GM21825 (cell line): ENCODE data around the gene YWHAG.
"Not testable (repeated sequence)": the region's sequence is repeated elsewhere in the genome, so short reads cannot be mapped to it uniquely, and the experiment has no call there.

ENCODE experiments used
- ATAC-seq: cut with Tn5 transposase; IDR thresholded peaks from one replicate; pipeline ENCODE4 v1.9.1; 2021; ENCODE audit warnings: mild to moderate bottlenecking, moderate library complexity; ENCODE audit not compliant: unreplicated experiment

YWHAG gene

GRCh38 chr7:76380623-76380966 lies 21.8 kb upstream of the YWHAG start:
- no peak for ATAC-seq

- ATAC-seq, result no peak
These were observed 18.6 kb upstream of the YWHAG start for GRCh38 chr7:76377186-76377918.

- ATAC-seq, result no peak
These were observed 16.5 kb upstream of the YWHAG start for GRCh38 chr7:76375251-76375650.

DNA sequence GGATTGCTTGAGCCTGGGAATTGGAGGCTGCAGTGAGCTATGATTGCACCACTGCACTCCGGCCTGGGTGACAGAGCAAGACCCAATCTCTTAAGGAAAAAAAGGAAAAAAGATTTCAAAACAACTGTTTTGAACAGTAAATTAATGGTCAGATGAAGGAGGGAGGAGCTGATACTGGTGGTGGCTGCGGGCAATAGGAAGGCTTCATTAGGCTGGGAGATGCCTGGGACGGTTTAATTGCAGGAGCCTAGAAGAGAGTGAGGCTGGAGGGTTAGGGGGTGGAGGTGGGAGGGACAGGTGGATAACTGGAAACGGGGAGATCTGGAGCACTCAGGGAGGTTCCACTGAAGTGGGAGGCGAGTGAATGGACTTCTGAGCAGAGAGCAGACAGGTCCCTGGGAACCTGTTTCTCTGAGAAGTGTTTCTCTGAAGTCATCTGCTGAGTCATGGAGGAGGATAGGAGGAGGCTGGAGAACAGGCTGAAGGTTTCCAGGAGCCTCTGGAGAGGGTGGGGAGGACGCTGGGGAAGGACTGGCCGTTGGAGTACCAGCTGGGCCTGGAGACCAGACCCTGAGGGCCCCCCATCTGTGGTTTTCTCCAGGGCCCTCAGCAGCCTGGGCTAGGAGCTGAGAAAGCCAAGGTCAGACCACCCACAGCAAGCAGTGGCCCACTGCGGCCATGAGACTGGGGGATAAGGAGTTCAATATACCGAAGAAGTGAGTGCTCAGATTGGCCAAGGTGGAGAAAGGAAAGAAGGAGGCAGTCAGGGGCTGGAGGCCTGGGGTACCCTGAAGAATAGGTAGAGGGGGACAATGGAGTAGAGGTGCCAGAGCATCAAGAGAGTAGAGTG lies 14.4 kb upstream of the YWHAG start:
- no peak for ATAC-seq

- no peak for ATAC-seq
These were observed 12.6 kb upstream of the YWHAG start for GRCh38 chr7:76371396-76371795.

- ATAC-seq, result no peak
These were observed 10.2 kb upstream of the YWHAG start for GRCh38 chr7:76369018-76369417.

DNA sequence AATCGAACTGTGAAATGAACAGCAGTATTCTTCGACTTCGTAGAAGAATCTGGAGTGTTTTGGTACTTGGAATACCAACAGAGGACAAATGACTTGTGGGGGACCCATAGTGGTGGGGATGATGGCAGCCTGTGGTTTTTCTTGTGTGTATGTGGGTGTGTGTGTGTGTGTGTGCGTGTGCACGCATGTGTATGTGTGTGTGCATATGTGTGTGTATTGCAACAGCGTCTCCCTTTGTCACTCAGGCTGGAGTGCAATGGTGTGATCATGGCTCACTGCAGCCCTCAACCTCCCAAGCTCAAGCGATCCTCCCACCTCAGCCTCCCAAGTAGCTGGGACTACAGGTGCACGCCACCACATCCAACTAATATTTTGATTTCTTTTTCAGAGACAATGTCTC lies 9.4 kb upstream of the YWHAG start:
- ATAC-seq, result no peak

DNA sequence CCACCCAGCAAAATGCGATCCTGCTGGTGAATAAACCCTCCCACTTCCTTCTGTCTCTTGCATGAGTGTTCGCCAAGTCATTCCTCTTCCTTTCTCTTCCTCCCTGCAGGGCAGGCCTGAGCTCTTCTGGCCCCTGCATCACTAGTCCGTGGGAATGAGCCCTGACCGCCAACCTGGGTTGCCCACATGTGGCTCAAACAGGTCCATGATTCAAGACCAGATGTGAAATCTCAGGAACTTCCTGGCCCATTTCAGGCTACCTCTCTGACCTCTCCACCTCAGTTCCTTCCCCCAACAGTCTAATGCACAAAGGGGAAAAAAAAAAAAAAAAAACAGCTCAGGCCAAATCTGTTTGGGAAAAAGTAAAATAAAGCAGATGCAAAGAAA lies 5.4 kb upstream of the YWHAG start:
- no peak for ATAC-seq

- ATAC-seq, result not testable (repeated sequence)
These were observed 5.0 kb upstream of the YWHAG start for GRCh38 chr7:76363754-76364153.

- no peak for ATAC-seq
These were observed 1.3 kb upstream of the YWHAG start for GRCh38 chr7:76359978-76360638.

DNA sequence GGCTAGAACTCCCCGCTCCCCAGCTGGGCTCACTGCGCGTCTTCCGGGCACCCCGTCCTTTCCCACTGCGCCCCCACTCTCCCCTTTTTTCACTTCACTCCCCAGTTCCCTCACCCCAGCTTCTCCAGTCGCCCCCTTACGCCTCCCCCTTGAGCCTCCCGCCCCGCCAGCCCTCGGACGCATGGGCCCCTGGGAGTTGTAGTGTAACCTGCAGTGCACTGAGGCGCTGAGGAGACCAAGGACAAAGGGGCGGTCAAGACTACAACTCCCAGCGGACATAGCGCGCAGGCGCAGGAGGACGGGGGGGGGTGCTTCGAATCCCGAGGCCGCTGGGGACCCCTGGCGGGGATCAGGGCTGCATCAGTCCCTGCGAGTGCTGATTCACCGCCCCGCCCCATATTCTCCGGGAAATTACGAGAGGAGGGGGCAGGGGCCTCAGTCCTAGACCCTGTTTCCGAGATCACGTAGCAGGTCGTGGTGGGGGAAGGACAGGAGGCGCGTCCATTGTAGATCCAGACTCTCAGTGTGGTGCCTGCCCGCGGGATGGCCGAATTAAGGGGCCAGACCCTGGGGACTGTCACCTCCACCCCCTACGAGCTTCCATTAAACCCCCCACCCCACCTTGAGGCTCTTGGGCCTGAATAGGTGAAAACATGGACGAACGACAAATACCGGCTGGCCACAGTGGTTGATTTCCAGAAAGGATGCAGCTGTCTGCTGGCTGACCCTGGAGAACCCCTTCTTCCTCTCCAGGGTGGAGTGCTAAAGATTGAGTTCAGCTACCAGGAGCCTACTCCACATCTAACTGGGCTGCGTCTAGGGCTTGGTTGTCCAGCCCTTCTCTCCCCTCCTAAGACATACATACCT lies 553 bp upstream of the YWHAG start:
- peak; percentile 84 for ATAC-seq

GRCh38 chr7:76358011-76358480 lies 745 bp downstream of the YWHAG start:
- ATAC-seq, result peak; percentile 26

- ATAC-seq, result no peak
These were observed 1.2 kb downstream of the YWHAG start for GRCh38 chr7:76357475-76358010.

DNA sequence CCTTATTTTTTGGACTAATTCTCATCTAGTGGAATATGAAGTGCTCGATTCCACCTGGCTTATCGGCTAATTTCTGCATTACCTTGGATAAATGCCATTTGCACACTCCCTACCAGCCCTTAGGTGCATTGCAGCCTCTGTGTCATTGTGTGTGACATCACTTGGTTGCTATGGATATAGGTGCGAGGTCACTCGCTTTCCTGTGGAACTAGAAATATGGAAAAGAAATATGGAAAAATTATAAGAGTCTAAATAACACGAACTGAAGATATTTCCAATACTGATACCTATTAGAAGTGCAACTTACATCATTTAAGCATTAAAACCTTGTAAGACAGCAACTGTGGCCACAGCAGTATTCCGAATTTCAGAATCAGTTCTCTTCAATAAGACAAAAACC lies 2.0 kb downstream of the YWHAG start:
- no peak for ATAC-seq

DNA sequence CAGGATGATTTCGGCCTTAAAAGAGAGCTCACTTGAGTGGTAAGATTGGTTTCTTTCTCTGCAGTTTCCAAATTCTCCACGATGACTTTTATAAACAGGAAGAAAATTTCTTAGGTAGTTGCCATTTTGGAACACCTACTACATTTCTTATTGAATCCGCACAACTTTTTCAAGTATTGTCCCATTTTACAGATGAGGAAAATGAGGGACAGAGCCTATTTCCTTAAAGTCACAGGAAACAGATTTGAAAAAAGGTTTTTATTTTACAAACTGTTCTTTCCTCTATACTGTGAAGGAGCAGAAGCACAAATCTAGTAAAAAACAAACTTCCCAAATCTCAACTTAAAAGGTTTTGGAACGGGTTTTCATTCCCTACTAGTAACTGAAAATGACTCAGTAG lies 2.7 kb downstream of the YWHAG start:
- ATAC-seq, result no peak

DNA sequence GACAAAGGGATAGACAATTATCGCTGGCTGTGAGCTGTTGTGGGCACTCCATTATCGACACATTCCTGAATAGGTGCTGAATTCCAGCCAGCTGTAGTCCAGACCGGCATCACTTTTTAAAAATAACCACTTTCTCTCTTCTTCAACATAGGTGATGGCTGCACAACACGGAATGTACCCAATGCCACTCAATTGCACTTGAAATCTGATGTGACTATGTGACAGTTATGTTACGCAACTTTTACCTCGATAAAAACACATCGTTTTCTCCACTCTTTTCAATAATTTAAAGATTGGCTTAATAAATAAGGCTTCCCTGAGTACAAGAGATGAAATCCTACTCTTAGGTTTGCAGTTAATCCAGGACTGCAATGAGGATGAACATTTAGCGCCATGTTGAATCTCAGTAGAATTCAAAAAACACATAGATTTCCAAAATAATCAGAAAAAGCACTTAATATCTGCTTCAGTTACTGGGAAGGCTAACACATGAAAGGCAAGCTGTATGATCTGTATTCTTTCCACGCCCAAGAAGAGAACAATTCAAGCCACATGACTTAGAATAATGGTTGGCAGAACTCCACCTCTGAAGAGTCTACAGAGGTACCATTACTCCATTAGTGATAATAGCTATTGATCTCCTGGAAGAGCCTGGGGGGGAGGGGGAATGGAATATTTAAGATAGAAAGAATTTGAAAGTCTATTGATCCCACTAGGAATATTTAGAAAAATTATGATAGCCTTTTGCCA lies 3.6 kb downstream of the YWHAG start:
- ATAC-seq, result no peak

DNA sequence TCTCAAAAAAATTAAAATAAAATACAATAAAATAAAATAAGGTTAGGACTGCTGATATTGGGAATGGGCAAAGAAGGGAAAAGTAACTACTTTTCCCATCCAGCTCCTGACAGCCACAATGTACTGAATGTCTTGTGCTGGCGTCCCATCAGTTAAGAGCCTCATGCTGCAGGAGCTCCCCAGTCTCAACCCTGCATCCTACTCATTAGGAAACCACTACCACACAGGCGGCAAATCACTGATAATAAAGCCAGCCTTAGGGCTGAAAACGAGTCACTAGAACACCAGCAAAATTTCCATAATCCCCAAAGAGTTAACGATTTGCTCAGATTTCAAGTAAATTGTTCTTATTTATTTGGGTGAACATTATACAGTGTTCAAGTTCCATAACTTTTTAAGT lies 4.3 kb downstream of the YWHAG start:
- no peak for ATAC-seq

GRCh38 chr7:76353744-76354143 lies 5.0 kb downstream of the YWHAG start:
- ATAC-seq, result no peak

DNA sequence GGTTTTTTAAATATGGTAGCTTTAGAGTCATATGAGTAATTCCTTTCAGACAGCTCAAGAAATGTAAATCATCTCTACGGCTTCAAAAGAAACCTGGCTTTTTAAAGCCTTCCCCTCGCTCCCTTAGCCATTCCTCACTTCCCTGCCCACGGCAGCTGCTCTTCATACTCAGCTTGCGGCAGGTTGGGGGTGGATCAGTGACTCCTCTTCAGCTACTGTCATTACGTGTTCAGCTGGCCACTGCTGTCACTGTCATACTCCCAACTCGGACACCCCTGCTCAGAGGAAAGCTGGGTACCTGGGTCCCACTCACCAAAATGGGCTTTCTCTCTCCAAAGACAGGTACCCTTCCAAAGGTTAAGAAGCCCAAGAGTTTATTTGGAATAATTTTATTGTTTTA lies 6.6 kb downstream of the YWHAG start:
- ATAC-seq, result no peak

DNA sequence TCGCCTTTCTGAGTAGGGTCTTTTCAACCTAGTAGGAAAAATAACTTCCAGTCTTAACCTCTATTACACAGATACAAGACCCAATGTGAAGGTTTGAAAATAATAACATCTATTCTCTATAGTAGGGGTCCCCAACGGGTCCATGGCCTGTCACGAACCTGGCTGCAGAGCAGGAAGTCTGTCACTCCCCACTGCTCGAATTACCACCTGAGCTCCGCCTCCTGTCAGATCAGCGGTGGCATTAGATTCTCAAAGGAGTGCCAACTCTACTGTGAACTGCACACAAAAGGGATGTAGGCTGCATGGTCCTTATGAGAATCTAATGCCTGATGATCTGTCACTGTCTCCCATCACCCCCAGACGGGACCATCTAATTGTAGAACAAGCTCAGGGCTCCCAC lies 7.4 kb downstream of the YWHAG start:
- no peak for ATAC-seq
